VCaP (cell line): Measurements from ENCODE around the gene RMP24.
A peak's percentile ranks its signal among the peaks of the same experiment; 100 is the strongest.

Experiments used
- H3K27ac ChIP-seq: fragments of 450-650 bp; 2 replicates; pipeline ENCODE4 v1.5.1; 2017
- CTCF ChIP-seq: fragments of 450-650 bp; conservative IDR thresholded peaks from 2 replicates; pipeline ENCODE4 v1.5.1; 2017; ENCODE audit warnings: mild to moderate bottlenecking, moderate library complexity

Gene RMP24

GRCh38 chr18:35936951-35937350 lies 35.5 kb upstream of the RMP24 start:
- no peak for TF ChIP-seq CTCF
- peak overlapping the region; percentile 76 for H3K27ac ChIP-seq

GRCh38 chr18:35938158-35938557 lies 34.3 kb upstream of the RMP24 start:
- no peak for TF ChIP-seq CTCF
- H3K27ac ChIP-seq = peak overlapping the region; percentile 76

- no peak for TF ChIP-seq CTCF
- H3K27ac ChIP-seq = peak overlapping the region; percentile 76
These were observed 33.9 kb upstream of the RMP24 start for GRCh38 chr18:35938562-35938961.

- peak; percentile 28; the same call in 1 of the 2 replicates for TF ChIP-seq CTCF
- H3K27ac ChIP-seq = peak overlapping the region; percentile 76
These were observed 33.3 kb upstream of the RMP24 start for GRCh38 chr18:35939138-35939537.

- no peak for TF ChIP-seq CTCF
- no peak overlapping the region for H3K27ac ChIP-seq
These were observed 31.2 kb upstream of the RMP24 start for GRCh38 chr18:35941299-35941698.

- no peak for TF ChIP-seq CTCF
- H3K27ac ChIP-seq = peak overlapping the region; percentile 23; the same call in 1 of the 2 replicates
These were observed 30.3 kb upstream of the RMP24 start for GRCh38 chr18:35942133-35942532.

- no peak for TF ChIP-seq CTCF
- H3K27ac ChIP-seq = peak overlapping the region; percentile 23; the same call in 1 of the 2 replicates
These were observed 29.8 kb upstream of the RMP24 start for GRCh38 chr18:35942661-35943060.
